Calu3 (cell line): ENCODE measurements around the gene PAEP. TPM values are rescaled to one million over a fixed set of nuclear protein-coding genes. Genes with fewer than 3 reads are reported as not detected.

Source experiments
- BruUV-seq: library from RNA; stranded (reverse); fragments of 400-500 nt; replicated peaks from 2 replicates; lab custom pipeline; 2021; lab: Mats Ljungman, UMichigan
- CTCF ChIA-PET: fragments of 300-600 bp; sonication (Branson Sonifier 250); formaldehyde crosslinking; loops from one replicate; lab custom pipeline; 2022; ENCODE audit warnings: antibody characterized with exemption; lab: Charles Lee
- DNase-seq: peaks from one replicate; pipeline ENCODE4 v3.0.0; 2022
- H3K27ac Mint-ChIP-seq: one replicate; pipeline ENCODE4 v1.8.0; 2022; ENCODE audit warnings: mixed read lengths; ENCODE audit not compliant: unreplicated experiment
- H3K27me3 Mint-ChIP-seq: one replicate; pipeline ENCODE4 v1.8.0; 2022; ENCODE audit warnings: mixed read lengths; ENCODE audit not compliant: unreplicated experiment
- H3K36me3 Mint-ChIP-seq: one replicate; pipeline ENCODE4 v1.8.0; 2022; ENCODE audit warnings: mild to moderate bottlenecking, moderate library complexity, mixed read lengths; ENCODE audit not compliant: insufficient read depth, unreplicated experiment
- H3K4me1 Mint-ChIP-seq: one replicate; pipeline ENCODE4 v1.8.0; 2022; ENCODE audit warnings: mild to moderate bottlenecking, low read depth, mixed read lengths; ENCODE audit not compliant: unreplicated experiment
- H3K4me3 Mint-ChIP-seq: one replicate; pipeline ENCODE4 v1.8.0; 2022; ENCODE audit warnings: mild to moderate bottlenecking, low read depth, moderate library complexity, mixed read lengths; ENCODE audit not compliant: unreplicated experiment
- H3K9me3 Mint-ChIP-seq: one replicate; pipeline ENCODE4 v1.8.0; 2022; ENCODE audit warnings: low read depth, mixed read lengths; ENCODE audit not compliant: unreplicated experiment
- CTCF ChIP-seq: fragments of 200-600 bp; IDR thresholded peaks from one replicate; pipeline ENCODE4 v1.8.0; 2022; ENCODE audit warnings: antibody characterized with exemption; ENCODE audit not compliant: unreplicated experiment
- intact Hi-C: fragments of 100-400 bp; cut with micrococcal nuclease; formaldehyde crosslinking; loops from one replicate; pipeline ENCODE4 v1.10.0; 2022; ENCODE audit not compliant: unreplicated experiment
- total RNA-seq: library from RNA; stranded (reverse); gene quantifications from 2 replicates; pipeline ENCODE4 v1.2.3, GENCODE V29; 2022

The PAEP gene
- total RNA-seq, 1 experiment from 2014 or later, result 0.45 TPM

- Mint-ChIP-seq H3K4me1 (no peaks in the 10 kb centered on the region), H3K27me3 (peaks cover 38% of the 10 kb centered on the region), H3K9me3 (no peaks in the 10 kb centered on the region), H3K27ac (no peak overlapping the region), H3K36me3 (no peaks in the 10 kb centered on the region), H3K4me3 (no peak overlapping the region)
- intact Hi-C loops, result no loop called here
- CTCF ChIA-PET, result no interaction called here
- no peak for TF ChIP-seq CTCF
- DNase-seq, result no peak
- BruUV-seq, result no TSS peak
These were observed 42.2 kb upstream of the PAEP start for GRCh38 chr9:135519179-135519971.

- H3K4me1 Mint-ChIP-seq, result no peaks in the 10 kb centered on the region
- no TSS peak for BruUV-seq
- no peak for TF ChIP-seq CTCF
- H3K4me3 Mint-ChIP-seq, result no peak within 1 kb of the TSS
- H3K36me3 Mint-ChIP-seq, result no peaks in the 10 kb centered on the region
- no peaks in the 10 kb centered on the region for H3K9me3 Mint-ChIP-seq
- H3K27ac Mint-ChIP-seq, result no peak within 1 kb of the TSS
- CTCF ChIA-PET, result no interaction called here
- DNase-seq, result no peak
- intact Hi-C loops, result no loop called here
- H3K27me3 Mint-ChIP-seq, result peaks cover 38% of the 10 kb centered on the region
These were observed 40.5 kb upstream of the PAEP start, which contains the start of gene LCN1 for GRCh38 chr9:135520916-135521607. Gene LCN1, plus strand, starts transcription at chr9:135521440. Its CDS starts 58 bp downstream, at chr9:135521498.

DNA sequence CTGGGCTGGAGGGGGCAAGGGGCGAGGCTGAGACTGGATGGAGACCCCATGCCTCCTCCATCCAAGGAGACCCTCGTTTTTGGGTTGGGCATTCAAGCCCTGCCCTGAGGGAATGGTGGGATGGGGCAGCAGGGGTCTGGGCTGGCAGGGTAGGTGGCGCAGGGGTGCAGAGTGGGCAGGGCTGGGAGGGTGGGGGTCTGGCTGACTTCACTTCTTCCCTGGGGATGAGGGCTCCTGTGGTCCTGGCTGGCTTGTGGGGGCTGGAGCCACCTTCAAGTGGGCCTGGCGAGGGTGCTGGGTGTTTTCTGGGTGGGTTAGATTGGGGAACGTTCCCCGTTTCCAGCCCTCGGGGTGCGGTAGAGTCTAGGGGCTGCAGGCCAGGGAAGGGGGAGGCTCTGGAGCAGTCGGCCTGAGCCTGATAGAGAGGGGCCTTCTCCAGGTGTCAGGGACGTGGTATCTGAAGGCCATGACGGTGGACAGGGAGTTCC, 39.9 kb upstream of the PAEP start:
- no peak for DNase-seq
- CTCF ChIA-PET, result no interaction called here
- H3K27ac Mint-ChIP-seq, result no peak overlapping the region
- no TSS peak for BruUV-seq
- H3K4me1 Mint-ChIP-seq, result no peaks in the 10 kb centered on the region
- no peaks in the 10 kb centered on the region for H3K36me3 Mint-ChIP-seq
- H3K9me3 Mint-ChIP-seq, result no peaks in the 10 kb centered on the region
- H3K27me3 Mint-ChIP-seq, result peaks cover 38% of the 10 kb centered on the region
- no peak for TF ChIP-seq CTCF
- H3K4me3 Mint-ChIP-seq, result no peak overlapping the region
- intact Hi-C loops, result no loop called here

DNA sequence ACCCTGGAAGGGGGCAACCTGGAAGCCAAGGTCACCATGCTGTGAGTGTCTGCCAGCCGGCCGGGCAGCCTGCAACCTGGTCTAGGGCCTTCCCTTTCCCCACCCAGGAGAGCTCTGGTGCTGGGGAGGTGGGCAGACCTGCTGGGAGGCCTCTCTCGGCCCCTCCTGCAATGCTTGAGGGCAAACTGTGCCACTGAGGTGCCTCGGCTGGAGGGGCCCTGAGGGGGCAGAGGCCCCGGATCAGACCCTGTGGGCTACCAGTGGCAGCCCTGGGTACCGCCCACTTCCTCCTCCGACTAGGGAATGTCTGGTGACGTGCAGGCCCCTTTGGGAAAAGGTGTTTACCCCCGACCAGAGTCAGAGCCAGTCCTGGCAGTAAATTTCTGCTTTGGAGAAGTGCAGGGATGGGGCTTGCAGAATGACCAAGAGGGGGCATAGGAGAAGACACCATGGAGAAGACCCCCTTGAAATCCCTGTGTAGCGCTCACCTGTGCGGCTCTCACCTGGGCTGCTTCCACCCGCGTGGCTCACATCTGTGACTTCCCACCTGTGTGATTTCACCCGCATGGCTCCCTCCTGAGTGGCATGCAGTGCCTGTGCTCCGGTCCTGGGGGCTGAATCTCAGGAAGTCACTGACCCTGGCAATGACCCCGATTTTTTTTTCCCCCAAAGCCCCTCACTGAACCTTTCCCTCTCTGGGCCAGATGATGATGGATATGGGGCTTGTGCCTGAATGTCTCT, 39.2 kb upstream of the PAEP start:
- BruUV-seq, result no TSS peak
- no peaks in the 10 kb centered on the region for H3K4me1 Mint-ChIP-seq
- CTCF ChIA-PET, result no interaction called here

More for the DNA sequence above, 39.2 kb upstream of the PAEP start:
- Mint-ChIP-seq H3K27ac (no peak overlapping the region), H3K4me3 (no peak overlapping the region), H3K27me3 (peaks cover 38% of the 10 kb centered on the region), H3K9me3 (no peaks in the 10 kb centered on the region), H3K36me3 (no peaks in the 10 kb centered on the region)
- no peak for DNase-seq
- TF ChIP-seq CTCF, result no peak
- intact Hi-C loops, result no loop called here
